ENCODE measurements around the gene FAM90A26.
"Not testable (repeated sequence)": the region's sequence is repeated elsewhere in the genome, so short reads cannot be mapped to it uniquely, and the experiment has no call there.

- not testable (repeated sequence) for TF ChIP-seq CTCF (IDR thresholded peaks at IDR 0.05; ENCODE audit: low read length); EZH2 (IDR thresholded peaks at IDR 0.05; ENCODE audit: borderline replicate concordance, low read length)
These were observed 49.6 kb downstream of the FAM90A26 start, which contains the start of gene USP17L12 for GRCh38 chr4:9219852-9220251.

Measured in OCI-LY1 (cell line).